Osteocyte (in vitro differentiated cells): Measurements from ENCODE around the gene RALGAPB. TPM values are rescaled to one million over a fixed set of nuclear protein-coding genes. Genes with fewer than 3 reads are reported as not detected.

Experiments used
- DNase-seq: peaks from one replicate; pipeline ENCODE4 v3.0.0; 2021; ENCODE audit warnings: mixed read lengths; ENCODE audit not compliant: unreplicated experiment; ENCODE audit errors: extremely low spot score
- H3K27ac Mint-ChIP-seq: one replicate; pipeline ENCODE4 v1.8.0; 2021; ENCODE audit warnings: mild to moderate bottlenecking, mixed read lengths; ENCODE audit not compliant: unreplicated experiment
- H3K27me3 Mint-ChIP-seq: one replicate; pipeline ENCODE4 v1.8.0; 2021; ENCODE audit warnings: mixed read lengths; ENCODE audit not compliant: unreplicated experiment
- H3K36me3 Mint-ChIP-seq: one replicate; pipeline ENCODE4 v1.8.0; 2021; ENCODE audit warnings: mixed read lengths; ENCODE audit not compliant: unreplicated experiment
- H3K4me1 Mint-ChIP-seq: one replicate; pipeline ENCODE4 v1.8.0; 2021; ENCODE audit warnings: mixed read lengths; ENCODE audit not compliant: unreplicated experiment
- H3K4me3 Mint-ChIP-seq: one replicate; pipeline ENCODE4 v1.8.0; 2021; ENCODE audit warnings: mild to moderate bottlenecking, moderate library complexity, mixed read lengths; ENCODE audit not compliant: unreplicated experiment
- H3K9me3 Mint-ChIP-seq: one replicate; pipeline ENCODE4 v1.8.0; 2021; ENCODE audit warnings: mixed read lengths; ENCODE audit not compliant: unreplicated experiment
- CTCF ChIP-seq: fragments of 200-600 bp; sonication (generic); IDR thresholded peaks from 2 replicates; pipeline ENCODE4 v1.5.0; 2021; ENCODE audit warnings: antibody characterized with exemption, mild to moderate bottlenecking, moderate library complexity
- total RNA-seq: library from RNA; stranded (reverse); gene quantifications from 2 replicates; pipeline ENCODE4 v1.2.1, GENCODE V29; 2021

RALGAPB gene
- total RNA-seq, 1 donor from 2014 or later: 36.8 TPM

GRCh38 chr20:38466171-38466570 is 6.5 kb upstream of the RALGAPB start:
- TF ChIP-seq CTCF: no peak
- DNase-seq: no peak
- Mint-ChIP-seq H3K27me3 (peaks cover 22% of the 10 kb centered on the region), H3K4me3 (no peak overlapping the region), H3K36me3 (no peaks in the 10 kb centered on the region), H3K27ac (no peak overlapping the region), H3K9me3 (no peaks in the 10 kb centered on the region), H3K4me1 (no peaks in the 10 kb centered on the region)

GRCh38 chr20:38466983-38467382 is 5.7 kb upstream of the RALGAPB start:
- Mint-ChIP-seq H3K27ac (no peak overlapping the region), H3K4me1 (peaks cover 2% of the 10 kb centered on the region), H3K36me3 (no peaks in the 10 kb centered on the region), H3K27me3 (peaks cover 22% of the 10 kb centered on the region), H3K4me3 (no peak overlapping the region), H3K9me3 (no peaks in the 10 kb centered on the region)
- DNase-seq: no peak
- no peak for TF ChIP-seq CTCF

- peak; percentile 32 for DNase-seq
- H3K4me3 Mint-ChIP-seq: no peak overlapping the region
- H3K4me1 Mint-ChIP-seq: peaks cover 26% of the 10 kb centered on the region
- H3K9me3 Mint-ChIP-seq: no peaks in the 10 kb centered on the region
- H3K27ac Mint-ChIP-seq: no peak overlapping the region
- peaks cover 4% of the 10 kb centered on the region for H3K36me3 Mint-ChIP-seq
- TF ChIP-seq CTCF: no peak
- peaks cover 22% of the 10 kb centered on the region for H3K27me3 Mint-ChIP-seq
Measured at GRCh38 chr20:38471245-38471644, 1.4 kb upstream of the RALGAPB start.

GRCh38 chr20:38471987-38472512 is 593 bp upstream of the RALGAPB start:
- H3K4me1 Mint-ChIP-seq: peaks cover 29% of the 10 kb centered on the region
- peaks cover 4% of the 10 kb centered on the region for H3K36me3 Mint-ChIP-seq
- peak; percentile 25 for DNase-seq
- TF ChIP-seq CTCF: no peak
- peaks cover 22% of the 10 kb centered on the region for H3K27me3 Mint-ChIP-seq
- H3K4me3 Mint-ChIP-seq: peak overlapping the region; percentile 82
- H3K27ac Mint-ChIP-seq: peak overlapping the region; percentile 75
- no peaks in the 10 kb centered on the region for H3K9me3 Mint-ChIP-seq

- Mint-ChIP-seq H3K27me3 (peaks cover 22% of the 10 kb centered on the region), H3K4me3 (peak overlapping the region; percentile 82), H3K27ac (peak overlapping the region; percentile 85), H3K4me1 (peaks cover 29% of the 10 kb centered on the region), H3K9me3 (no peaks in the 10 kb centered on the region), H3K36me3 (peaks cover 4% of the 10 kb centered on the region)
- no peak for TF ChIP-seq CTCF
- DNase-seq: no peak
Measured at GRCh38 chr20:38473367-38473795, 738 bp downstream of the RALGAPB start.
